ENCODE data around the gene COIL. TPM values are rescaled to one million over a fixed set of nuclear protein-coding genes. Genes with fewer than 3 reads are reported as not detected.

The COIL gene
- total RNA-seq, 1 donor from 2014 or later = 20.6 TPM

DNA sequence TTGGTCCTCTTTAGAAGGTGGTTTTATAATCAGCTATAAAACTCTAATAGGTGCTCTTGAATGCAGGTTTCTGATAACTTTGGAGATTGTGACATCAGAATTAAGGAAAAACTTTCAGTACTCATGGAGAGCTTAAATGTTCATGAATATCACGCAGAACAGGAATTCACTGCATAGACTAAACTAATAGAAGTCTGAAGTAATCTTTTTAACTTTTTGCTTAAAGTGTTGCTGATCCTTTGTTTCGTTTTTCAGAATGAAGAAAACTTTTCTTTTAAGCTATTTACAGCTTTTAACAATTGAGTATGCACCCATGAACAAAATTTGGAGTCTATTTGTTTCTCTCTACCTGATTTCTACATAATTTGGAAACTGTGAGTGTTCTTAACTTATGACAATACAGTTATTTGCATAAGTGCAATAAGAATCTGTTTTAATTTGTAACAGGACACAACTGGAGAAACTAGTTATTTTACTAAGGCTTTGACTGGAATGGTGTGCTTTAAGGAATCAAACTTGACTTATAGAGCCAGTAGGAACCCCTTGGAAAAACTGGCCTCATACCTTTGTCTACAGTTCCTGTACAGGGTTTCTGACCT, 30.0 kb downstream of the COIL start:
- Histone ChIP-seq H3K4me2 (ENCODE audit: low read length) (no peak overlapping the region), H3K27ac (ENCODE audit: low read depth, low read length) (no peak overlapping the region), H3K9me3 (ENCODE audit: insufficient read depth, low read depth, low read length) (no peaks in the 10 kb centered on the region), H3K4me3 (ENCODE audit: insufficient read depth, low read depth, low read length) (no peak overlapping the region), H3K79me2 (ENCODE audit: insufficient read depth, low read length) (no peaks in the 10 kb centered on the region), H3K9ac (ENCODE audit: low read length) (no peak overlapping the region), H4K20me1 (ENCODE audit: insufficient read depth, low read length) (no peaks in the 10 kb centered on the region), H3K36me3 (ENCODE audit: insufficient read depth, low read length) (peaks cover 3% of the 10 kb centered on the region), H3K27me3 (ENCODE audit: insufficient read depth, low read length) (no peaks in the 10 kb centered on the region), H3K4me1 (ENCODE audit: insufficient read depth, low read length) (no peaks in the 10 kb centered on the region), H2AFZ (ENCODE audit: low read depth, low read length) (no peak overlapping the region)
- DNase-seq (ENCODE audit: low read depth) = no peak
- TF ChIP-seq EZH2 (IDR thresholded peaks at IDR 0.05; ENCODE audit: insufficient read depth, low read length) = no peak
- TF ChIP-seq, protein P1, sequence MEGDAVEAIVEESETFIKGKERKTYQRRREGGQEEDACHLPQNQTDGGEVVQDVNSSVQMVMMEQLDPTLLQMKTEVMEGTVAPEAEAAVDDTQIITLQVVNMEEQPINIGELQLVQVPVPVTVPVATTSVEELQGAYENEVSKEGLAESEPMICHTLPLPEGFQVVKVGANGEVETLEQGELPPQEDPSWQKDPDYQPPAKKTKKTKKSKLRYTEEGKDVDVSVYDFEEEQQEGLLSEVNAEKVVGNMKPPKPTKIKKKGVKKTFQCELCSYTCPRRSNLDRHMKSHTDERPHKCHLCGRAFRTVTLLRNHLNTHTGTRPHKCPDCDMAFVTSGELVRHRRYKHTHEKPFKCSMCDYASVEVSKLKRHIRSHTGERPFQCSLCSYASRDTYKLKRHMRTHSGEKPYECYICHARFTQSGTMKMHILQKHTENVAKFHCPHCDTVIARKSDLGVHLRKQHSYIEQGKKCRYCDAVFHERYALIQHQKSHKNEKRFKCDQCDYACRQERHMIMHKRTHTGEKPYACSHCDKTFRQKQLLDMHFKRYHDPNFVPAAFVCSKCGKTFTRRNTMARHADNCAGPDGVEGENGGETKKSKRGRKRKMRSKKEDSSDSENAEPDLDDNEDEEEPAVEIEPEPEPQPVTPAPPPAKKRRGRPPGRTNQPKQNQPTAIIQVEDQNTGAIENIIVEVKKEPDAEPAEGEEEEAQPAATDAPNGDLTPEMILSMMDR (IDR thresholded peaks at IDR 0.05; ENCODE audit: insufficient read depth, low read depth, low read length) = no peak
- FAIRE-seq = no peak
- Mint-ChIP-seq H3K27me3 (ENCODE audit: low read depth, unreplicated experiment) (no peaks in the 10 kb centered on the region), H3K4me1 (ENCODE audit: low read depth, unreplicated experiment) (no peaks in the 10 kb centered on the region), H3K27ac (ENCODE audit: unreplicated experiment) (no peak overlapping the region), H3K4me3 (ENCODE audit: unreplicated experiment) (no peak overlapping the region), H3K36me3 (ENCODE audit: low read depth, unreplicated experiment) (peaks cover 10% of the 10 kb centered on the region), H3K9me3 (ENCODE audit: unreplicated experiment) (peaks cover 14% of the 10 kb centered on the region)

DNA sequence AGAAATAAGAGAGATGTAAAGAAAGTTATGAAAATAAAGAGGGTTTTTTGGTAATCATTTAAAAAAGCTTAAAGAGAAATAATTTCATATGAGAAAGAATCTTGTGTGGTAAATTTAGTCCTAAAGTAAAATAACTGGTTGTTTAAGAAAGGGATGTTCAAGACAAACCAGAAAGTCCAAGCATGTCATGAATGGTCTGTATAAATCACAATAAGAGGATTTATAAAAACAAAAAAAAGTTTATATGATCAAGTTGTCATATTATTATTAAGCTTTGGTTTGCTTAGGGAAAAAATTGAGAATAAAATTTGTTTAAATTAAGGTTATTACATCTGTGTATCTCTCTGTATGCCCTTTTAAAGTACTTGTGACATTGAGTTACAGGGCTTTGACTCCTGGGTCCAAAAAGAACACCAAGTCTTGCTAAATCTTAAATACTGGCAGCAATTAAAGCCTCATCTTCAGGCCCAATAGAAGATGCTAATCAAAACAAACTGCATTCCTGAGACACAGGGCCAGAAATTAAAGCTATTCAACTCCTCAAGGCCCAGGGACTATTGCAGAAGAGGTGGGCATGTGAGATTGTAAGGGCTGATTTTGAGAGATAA, 31.4 kb downstream of the COIL start:
- Histone ChIP-seq H3K4me3 (ENCODE audit: insufficient read depth, low read depth, low read length) (no peak overlapping the region), H3K4me2 (ENCODE audit: low read length) (no peak overlapping the region), H3K27ac (ENCODE audit: low read depth, low read length) (no peak overlapping the region), H3K79me2 (ENCODE audit: insufficient read depth, low read length) (no peaks in the 10 kb centered on the region), H4K20me1 (ENCODE audit: insufficient read depth, low read length) (no peaks in the 10 kb centered on the region), H2AFZ (ENCODE audit: low read depth, low read length) (no peak overlapping the region), H3K27me3 (ENCODE audit: insufficient read depth, low read length) (no peaks in the 10 kb centered on the region), H3K36me3 (ENCODE audit: insufficient read depth, low read length) (peaks cover 3% of the 10 kb centered on the region), H3K9me3 (ENCODE audit: insufficient read depth, low read depth, low read length) (no peaks in the 10 kb centered on the region), H3K4me1 (ENCODE audit: insufficient read depth, low read length) (no peaks in the 10 kb centered on the region), H3K9ac (ENCODE audit: low read length) (no peak overlapping the region)
- Mint-ChIP-seq H3K36me3 (ENCODE audit: low read depth, unreplicated experiment) (peaks cover 9% of the 10 kb centered on the region), H3K4me3 (ENCODE audit: unreplicated experiment) (no peak overlapping the region), H3K4me1 (ENCODE audit: low read depth, unreplicated experiment) (no peaks in the 10 kb centered on the region), H3K27me3 (ENCODE audit: low read depth, unreplicated experiment) (no peaks in the 10 kb centered on the region), H3K9me3 (ENCODE audit: unreplicated experiment) (peaks cover 14% of the 10 kb centered on the region), H3K27ac (ENCODE audit: unreplicated experiment) (no peak overlapping the region)
- DNase-seq (ENCODE audit: low read depth) = no peak
- TF ChIP-seq, protein P1 (IDR thresholded peaks at IDR 0.05; ENCODE audit: insufficient read depth, low read depth, low read length) = no peak
- no peak for TF ChIP-seq EZH2 (IDR thresholded peaks at IDR 0.05; ENCODE audit: insufficient read depth, low read length)
- FAIRE-seq = no peak

DNA sequence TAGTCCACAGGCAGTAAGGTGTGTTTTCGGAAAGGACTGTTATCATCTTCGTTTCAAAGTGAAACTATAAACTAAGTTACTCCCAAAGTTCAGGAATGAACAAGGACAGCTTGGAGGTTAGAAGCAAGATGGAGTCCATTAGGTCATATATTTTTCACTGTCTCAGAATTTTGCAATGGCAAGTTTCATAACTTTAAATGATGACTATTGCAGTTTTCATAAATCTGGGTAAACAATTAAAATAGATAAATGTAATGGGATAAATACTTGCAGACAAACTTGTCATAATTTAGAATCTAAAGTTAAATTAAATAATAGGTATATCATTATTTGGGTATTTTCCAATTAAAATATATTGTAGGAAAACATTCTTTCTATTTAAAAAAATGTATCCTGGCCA, 32.3 kb downstream of the COIL start:
- H3K4me1 Mint-ChIP-seq (ENCODE audit: low read depth, unreplicated experiment) = no peaks in the 10 kb centered on the region
- Histone ChIP-seq H2AFZ (ENCODE audit: low read depth, low read length) (no peak overlapping the region), H3K79me2 (ENCODE audit: insufficient read depth, low read length) (no peaks in the 10 kb centered on the region), H3K9me3 (ENCODE audit: insufficient read depth, low read depth, low read length) (no peaks in the 10 kb centered on the region), H3K4me2 (ENCODE audit: low read length) (no peak overlapping the region), H3K27ac (ENCODE audit: low read depth, low read length) (no peak overlapping the region), H3K36me3 (ENCODE audit: insufficient read depth, low read length) (no peaks in the 10 kb centered on the region), H3K9ac (ENCODE audit: low read length) (no peak overlapping the region), H3K4me3 (ENCODE audit: insufficient read depth, low read depth, low read length) (no peak overlapping the region), H4K20me1 (ENCODE audit: insufficient read depth, low read length) (no peaks in the 10 kb centered on the region), H3K27me3 (ENCODE audit: insufficient read depth, low read length) (no peaks in the 10 kb centered on the region), H3K4me1 (ENCODE audit: insufficient read depth, low read length) (no peaks in the 10 kb centered on the region)
- peaks cover 5% of the 10 kb centered on the region for H3K36me3 Mint-ChIP-seq (ENCODE audit: low read depth, unreplicated experiment)
- H3K27me3 Mint-ChIP-seq (ENCODE audit: low read depth, unreplicated experiment) = no peaks in the 10 kb centered on the region
- DNase-seq (ENCODE audit: low read depth) (no peak), FAIRE-seq (no peak)
- H3K4me3 Mint-ChIP-seq (ENCODE audit: unreplicated experiment) = no peak overlapping the region
- H3K27ac Mint-ChIP-seq (ENCODE audit: unreplicated experiment) = no peak overlapping the region
- TF ChIP-seq EZH2 (IDR thresholded peaks at IDR 0.05; ENCODE audit: insufficient read depth, low read length) = no peak
- H3K9me3 Mint-ChIP-seq (ENCODE audit: unreplicated experiment) = peaks cover 14% of the 10 kb centered on the region
